GM12873 (cell line): ENCODE measurements around the gene ZNF408.

Source experiments
- CTCF ChIP-seq: IDR thresholded peaks from 2 replicates; pipeline ENCODE4 v1.5.1; 2012; ENCODE audit warnings: low read depth, mild to moderate bottlenecking, moderate library complexity, low read length, control low read depth; ENCODE audit not compliant: insufficient read depth; ENCODE audit errors: missing control alignments

The ZNF408 gene

GRCh38 chr11:46682773-46683752, 17.8 kb upstream of the ZNF408 start:
- no peak for TF ChIP-seq CTCF

- no peak for TF ChIP-seq CTCF
These were observed 16.5 kb upstream of the ZNF408 start for GRCh38 chr11:46684367-46684766.

- no peak for TF ChIP-seq CTCF
These were observed 13.7 kb upstream of the ZNF408 start for GRCh38 chr11:46686886-46687795.

GRCh38 chr11:46690702-46691101, 10.1 kb upstream of the ZNF408 start:
- no peak for TF ChIP-seq CTCF

GRCh38 chr11:46692450-46692849, 8.4 kb upstream of the ZNF408 start:
- no peak for TF ChIP-seq CTCF

GRCh38 chr11:46693597-46694012, 7.2 kb upstream of the ZNF408 start:
- TF ChIP-seq CTCF, result no peak

GRCh38 chr11:46694072-46694471, 6.8 kb upstream of the ZNF408 start:
- no peak for TF ChIP-seq CTCF
